GM12872 (cell line): ENCODE results near the gene COTL1.

ENCODE experiments used
- CTCF ChIP-seq: IDR thresholded peaks from 3 replicates; pipeline ENCODE4 v1.5.1; 2011; ENCODE audit warnings: low read depth, mild to moderate bottlenecking, low read length, moderate library complexity; ENCODE audit not compliant: insufficient read depth

Gene COTL1

GRCh38 chr16:84605339-84605848 lies 12.5 kb downstream of the COTL1 start:
- no peak for TF ChIP-seq CTCF

GRCh38 chr16:84604477-84605013 lies 13.3 kb downstream of the COTL1 start:
- TF ChIP-seq CTCF, result no peak

GRCh38 chr16:84603940-84604339 lies 13.9 kb downstream of the COTL1 start:
- no peak for TF ChIP-seq CTCF

- TF ChIP-seq CTCF, result no peak
Observed at GRCh38 chr16:84603140-84603816, 14.6 kb downstream of the COTL1 start.

- no peak for TF ChIP-seq CTCF
Observed at GRCh38 chr16:84600343-84601229, 17.3 kb downstream of the COTL1 start.

GRCh38 chr16:84599521-84600202 lies 18.2 kb downstream of the COTL1 start:
- TF ChIP-seq CTCF, result no peak

- no peak for TF ChIP-seq CTCF
Observed at GRCh38 chr16:84598360-84598759, 19.5 kb downstream of the COTL1 start.
